ENCODE results near the gene ZNF3.

Gene ZNF3

GRCh38 chr7:100107890-100108289 lies 26.4 kb upstream of the ZNF3 start:
- no peak for DNase-seq (ENCODE audit: low read depth)
- no peak for TF ChIP-seq CTCF (conservative IDR thresholded peaks at IDR 0.05; ENCODE audit: low read depth, low read length)
- no peak overlapping the region for H3K4me3 ChIP-seq (ENCODE audit: low read depth, low read length)

- DNase-seq (ENCODE audit: low read depth) = no peak
- no peak overlapping the region for H3K4me3 ChIP-seq (ENCODE audit: low read depth, low read length)
- TF ChIP-seq CTCF (conservative IDR thresholded peaks at IDR 0.05; ENCODE audit: low read depth, low read length) = no peak
These were observed 25.7 kb upstream of the ZNF3 start for GRCh38 chr7:100107125-100107737.

DNA sequence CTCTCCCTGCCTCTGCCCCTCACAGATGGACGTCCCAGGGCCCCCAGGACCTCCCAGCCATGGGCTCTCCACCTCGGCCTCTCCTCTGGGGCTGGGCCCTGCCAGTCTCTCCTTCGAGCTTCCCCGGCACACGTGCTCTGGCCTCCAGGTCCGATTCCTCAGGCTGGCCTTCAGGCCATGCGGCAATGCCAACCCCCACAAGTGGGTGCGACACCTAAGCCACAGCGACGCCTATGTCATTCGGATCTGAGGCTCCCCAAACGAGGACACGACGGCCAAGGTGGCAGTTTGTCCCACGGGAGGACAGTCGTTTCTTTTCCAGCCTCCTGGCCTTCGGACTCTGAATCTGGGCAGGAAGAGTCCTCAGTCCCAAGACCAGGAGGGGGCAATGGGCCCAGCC lies 25.1 kb upstream of the ZNF3 start:
- DNase-seq (ENCODE audit: low read depth) = no peak
- no peak for TF ChIP-seq CTCF (conservative IDR thresholded peaks at IDR 0.05; ENCODE audit: low read depth, low read length)
- H3K4me3 ChIP-seq (ENCODE audit: low read depth, low read length) = no peak overlapping the region

GRCh38 chr7:100105534-100105933 lies 24.0 kb upstream of the ZNF3 start:
- no peak for DNase-seq (ENCODE audit: low read depth)
- H3K4me3 ChIP-seq (ENCODE audit: low read depth, low read length) = no peak overlapping the region
- no peak for TF ChIP-seq CTCF (conservative IDR thresholded peaks at IDR 0.05; ENCODE audit: low read depth, low read length)

DNA sequence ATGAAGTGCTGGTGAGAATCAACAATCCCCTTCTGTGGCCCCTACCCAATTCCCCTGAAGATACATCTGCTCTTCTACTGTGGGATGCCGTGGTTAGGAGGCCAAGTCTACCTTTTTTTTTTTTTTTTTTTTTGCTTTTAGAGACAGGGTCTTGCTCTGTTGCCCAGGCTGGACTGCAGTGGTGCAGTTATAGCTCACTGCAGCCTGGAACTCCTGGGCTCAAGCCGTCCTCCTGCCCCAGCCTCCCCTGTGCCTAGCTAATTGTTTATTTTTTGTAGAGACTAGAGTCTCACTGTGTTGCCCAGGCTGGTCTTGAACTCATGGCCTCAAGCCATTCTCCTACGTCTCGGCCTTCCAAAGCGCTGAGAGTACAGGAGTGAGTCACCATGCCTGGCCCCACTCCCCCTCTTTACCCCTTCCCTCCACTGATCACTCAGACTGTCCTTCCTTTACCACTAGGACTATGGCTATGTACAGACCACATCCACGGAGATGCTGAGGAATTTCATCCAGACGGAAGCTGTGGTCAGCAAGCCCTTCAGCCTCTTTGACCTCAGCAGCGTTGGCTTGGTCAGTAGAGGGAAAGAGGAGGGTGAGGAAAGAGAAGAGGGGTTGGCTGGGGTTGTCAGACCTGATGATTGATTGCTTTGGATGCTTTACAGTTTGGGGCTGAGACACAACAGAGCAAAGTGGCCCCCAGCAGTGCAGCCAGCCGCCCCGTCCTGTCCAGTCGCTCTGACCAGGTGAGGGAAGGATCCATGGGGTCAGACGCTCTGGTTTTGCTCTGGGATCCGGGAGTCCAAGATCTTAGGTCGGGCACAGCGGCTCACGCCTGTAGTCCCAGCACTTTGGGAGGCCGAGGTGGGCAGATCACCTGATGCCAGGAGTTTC lies 21.7 kb upstream of the ZNF3 start:
- peak; percentile 95 for DNase-seq (ENCODE audit: low read depth)
- no peak overlapping the region for H3K4me3 ChIP-seq (ENCODE audit: low read depth, low read length)
- TF ChIP-seq CTCF (conservative IDR thresholded peaks at IDR 0.05; ENCODE audit: low read depth, low read length) = no peak

DNA sequence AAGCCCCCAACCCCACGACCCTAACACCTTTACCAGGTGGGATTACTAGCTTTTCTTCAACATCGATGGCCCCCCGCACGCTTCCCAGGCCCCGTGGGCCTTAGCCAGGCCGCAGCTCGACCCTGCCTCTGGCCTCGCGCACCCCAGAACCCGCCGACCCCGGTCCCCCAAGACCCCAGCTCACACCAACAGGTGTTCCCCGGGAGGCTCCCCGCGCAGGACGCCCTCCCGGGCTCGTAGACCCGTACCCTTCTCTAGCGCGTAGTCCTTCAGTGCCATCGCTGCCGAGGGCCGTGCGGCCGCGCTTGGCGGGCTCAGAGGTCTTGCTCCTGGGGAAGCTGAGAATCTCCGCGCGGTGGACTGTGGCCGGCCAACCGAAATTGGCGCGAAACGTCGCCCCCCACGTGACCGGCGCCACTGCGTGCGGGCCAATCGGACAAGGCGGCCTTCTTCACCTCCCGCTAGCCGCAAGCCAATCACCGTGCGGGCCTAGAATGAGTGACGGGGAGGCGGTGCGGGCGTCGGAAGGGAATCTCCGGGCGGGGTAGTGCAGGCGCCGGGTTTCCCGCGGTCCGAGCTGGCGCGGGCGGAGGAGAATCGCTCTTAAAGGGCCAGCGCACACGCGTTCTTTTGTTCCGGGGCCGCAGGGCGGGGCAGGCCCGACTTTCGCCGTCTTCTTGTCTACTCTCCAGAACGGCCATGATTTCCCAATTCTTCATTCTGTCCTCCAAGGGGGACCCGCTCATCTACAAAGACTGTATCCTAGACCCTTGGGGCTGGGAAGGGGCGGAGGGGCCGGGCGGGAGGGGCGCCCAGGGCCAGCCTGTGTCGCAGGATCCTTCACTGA lies 19.7 kb upstream of the ZNF3 start, which contains the start of the genes AP4M1 and MCM7:
Gene AP4M1 (plus strand): TSS at position 628 of the 847 bp plus-strand sequence. CDS start 72 bp downstream, at position 700.
Gene MCM7 (minus strand): TSS at position 382 of the 847 bp plus-strand sequence. CDS start 103 bp downstream, at position 279.
- no peak for TF ChIP-seq CTCF (conservative IDR thresholded peaks at IDR 0.05; ENCODE audit: low read depth, low read length)
- DNase-seq (ENCODE audit: low read depth) = peak; percentile 99
- H3K4me3 ChIP-seq (ENCODE audit: low read depth, low read length) = peak within 1 kb of the TSS; percentile 79
